Stimulated activated CD8-positive, alpha-beta memory T cell treated with anti-CD3 and anti-CD28 coated beads, Interleukin-7, amount 100 ng/mL, for 48 hours (primary cell): ENCODE data around the gene PRR9.
"Not testable (repeated sequence)": the region's sequence is repeated elsewhere in the genome, so short reads cannot be mapped to it uniquely, and the experiment has no call there.

Experiments used
- DNase-seq, 2 donors: peaks; one replicate each; pipeline ENCODE4 v3.0.0-alpha.2; 2020; ENCODE audit warnings: low read depth in 1 of 2; ENCODE audit errors: extremely low read depth in 1 of 2

PRR9 gene

GRCh38 chr1:153217212-153217611, at the start of gene PRR9:
TSS of gene PRR9 (plus strand) at chr1:153217584. CDS start at chr1:153218145, 561 bp downstream.
- DNase-seq: no peak

GRCh38 chr1:153168686-153169085, 48.7 kb upstream of the PRR9 start:
- no peak for DNase-seq

- DNase-seq: no peak
Observed at GRCh38 chr1:153174624-153175023, 42.8 kb upstream of the PRR9 start.

GRCh38 chr1:153178922-153179321, 38.5 kb upstream of the PRR9 start:
- no peak for DNase-seq

- no peak for DNase-seq
Observed at GRCh38 chr1:153180556-153180955, 36.8 kb upstream of the PRR9 start.

- DNase-seq: not testable (repeated sequence)
Observed at GRCh38 chr1:153188301-153188700, 29.1 kb upstream of the PRR9 start.

- no peak for DNase-seq
Observed at GRCh38 chr1:153190373-153190772, 27.0 kb upstream of the PRR9 start.

- no peak for DNase-seq
Observed at GRCh38 chr1:153192697-153193096, 24.7 kb upstream of the PRR9 start.

- DNase-seq: no peak
Observed at GRCh38 chr1:153194331-153195050, 22.9 kb upstream of the PRR9 start.

- DNase-seq: no peak
Observed at GRCh38 chr1:153195216-153195615, 22.2 kb upstream of the PRR9 start.

GRCh38 chr1:153202006-153202405, 15.4 kb upstream of the PRR9 start:
- DNase-seq: no peak

GRCh38 chr1:153203130-153203529, 14.3 kb upstream of the PRR9 start, which contains the start of gene LELP1:
TSS of gene LELP1 (plus strand) at chr1:153203430. CDS start at chr1:153204708, 1,278 bp downstream.
- DNase-seq: no peak

- DNase-seq: no peak
Observed at GRCh38 chr1:153206631-153207030, 10.8 kb upstream of the PRR9 start.

- no peak for DNase-seq
Observed at GRCh38 chr1:153210206-153210605, 7.2 kb upstream of the PRR9 start.

GRCh38 chr1:153212201-153212600, 5.2 kb upstream of the PRR9 start:
- DNase-seq: no peak

GRCh38 chr1:153213519-153213918, 3.9 kb upstream of the PRR9 start:
- DNase-seq: no peak

GRCh38 chr1:153217744-153218416, 496 bp downstream of the PRR9 start:
- DNase-seq: no peak

- DNase-seq: no peak
Observed at GRCh38 chr1:153220606-153221303, 3.4 kb downstream of the PRR9 start.

- peak; percentile 11 to 14 for DNase-seq
Observed at GRCh38 chr1:153223040-153223891, 5.9 kb downstream of the PRR9 start.

GRCh38 chr1:153227810-153228209, 10.4 kb downstream of the PRR9 start:
- no peak for DNase-seq

- DNase-seq: no peak
Observed at GRCh38 chr1:153228491-153228890, 11.1 kb downstream of the PRR9 start.
